ENCODE measurements around the gene EYS.

The EYS gene

GRCh38 chr6:64930681-64931080 lies 776.3 kb downstream of the EYS start:
- no peak for DNase-seq
- no peak overlapping the region for H3K27ac Mint-ChIP-seq
- no peaks in the 10 kb centered on the region for H3K27me3 Mint-ChIP-seq
- H3K9me3 Mint-ChIP-seq: peaks cover 2% of the 10 kb centered on the region
- no peaks in the 10 kb centered on the region for H3K4me1 Mint-ChIP-seq
- CTCF ChIA-PET: no interaction called here
- H3K36me3 Mint-ChIP-seq: no peaks in the 10 kb centered on the region
- H3K4me3 Mint-ChIP-seq: no peak overlapping the region

- Mint-ChIP-seq H3K27ac (no peak overlapping the region), H3K36me3 (no peaks in the 10 kb centered on the region), H3K4me1 (no peaks in the 10 kb centered on the region)
Measured at GRCh38 chr6:64926051-64926450, 781.0 kb downstream of the EYS start.

DNA sequence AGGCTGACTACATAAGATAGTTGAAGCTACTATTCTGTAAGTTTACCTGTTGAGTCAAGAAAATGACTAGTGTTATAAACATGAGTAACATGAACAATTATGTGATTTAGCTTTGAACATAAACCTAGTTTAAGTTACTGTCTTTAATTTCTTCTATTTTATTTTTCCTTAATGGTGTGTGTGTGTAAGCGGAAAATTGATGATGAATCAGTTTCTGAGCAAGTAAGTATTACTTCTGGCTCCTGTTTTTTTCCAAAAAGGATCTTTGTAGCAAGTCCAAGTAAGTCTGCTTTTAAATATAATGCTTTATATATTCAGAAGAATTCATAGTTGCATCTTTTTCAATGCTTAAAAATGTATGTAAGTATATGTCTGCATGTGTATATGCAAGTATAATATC lies 786.8 kb downstream of the EYS start:
- CTCF ChIA-PET: no interaction called here
- H3K36me3 Mint-ChIP-seq: no peaks in the 10 kb centered on the region
- H3K4me3 Mint-ChIP-seq: no peak overlapping the region
- H3K4me1 Mint-ChIP-seq: no peaks in the 10 kb centered on the region
- no peaks in the 10 kb centered on the region for H3K27me3 Mint-ChIP-seq
- peaks cover 19% of the 10 kb centered on the region for H3K9me3 Mint-ChIP-seq
- H3K27ac Mint-ChIP-seq: no peak overlapping the region
- DNase-seq: no peak

More at GRCh38 chr6:64926051-64926450, 781.0 kb downstream of the EYS start:
- Mint-ChIP-seq H3K4me3 (no peak overlapping the region), H3K9me3 (peaks cover 15% of the 10 kb centered on the region), H3K27me3 (no peaks in the 10 kb centered on the region)
- CTCF ChIA-PET: no interaction called here
- no peak for DNase-seq

DNA sequence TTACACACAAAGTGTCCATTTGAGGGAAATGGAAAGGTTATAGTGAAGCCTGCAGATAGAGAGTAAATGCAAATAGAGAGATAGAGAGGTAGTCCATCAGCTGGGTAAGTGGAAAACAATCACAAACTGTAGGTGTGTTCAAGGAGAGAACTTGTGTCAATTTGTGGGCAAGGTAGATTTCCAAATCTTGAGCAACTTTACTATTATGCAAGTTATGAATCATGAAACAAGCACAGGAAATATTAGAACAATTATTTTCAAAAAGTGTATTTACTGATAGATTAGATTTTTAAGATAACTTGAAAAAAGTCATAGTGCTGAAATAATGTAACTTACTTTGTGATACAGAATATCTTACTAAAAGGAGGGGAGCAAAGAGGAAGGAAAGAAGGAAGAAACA lies 792.9 kb downstream of the EYS start:
- Mint-ChIP-seq H3K36me3 (no peaks in the 10 kb centered on the region), H3K4me1 (no peaks in the 10 kb centered on the region), H3K4me3 (no peak overlapping the region), H3K27me3 (no peaks in the 10 kb centered on the region), H3K27ac (no peak overlapping the region), H3K9me3 (peaks cover 6% of the 10 kb centered on the region)
- CTCF ChIA-PET: no interaction called here
- DNase-seq: no peak

GRCh38 chr6:64912966-64913365 lies 794.1 kb downstream of the EYS start:
- Mint-ChIP-seq H3K4me3 (no peak overlapping the region), H3K27me3 (no peaks in the 10 kb centered on the region), H3K4me1 (no peaks in the 10 kb centered on the region), H3K36me3 (no peaks in the 10 kb centered on the region), H3K27ac (no peak overlapping the region), H3K9me3 (peaks cover 6% of the 10 kb centered on the region)
- no peak for DNase-seq
- CTCF ChIA-PET: no interaction called here

GRCh38 chr6:64908104-64908503 lies 798.9 kb downstream of the EYS start:
- Mint-ChIP-seq H3K9me3 (peaks cover 3% of the 10 kb centered on the region), H3K4me1 (no peaks in the 10 kb centered on the region), H3K36me3 (no peaks in the 10 kb centered on the region), H3K27me3 (no peaks in the 10 kb centered on the region), H3K27ac (no peak overlapping the region), H3K4me3 (no peak overlapping the region)
- no peak for DNase-seq
- CTCF ChIA-PET: no interaction called here

DNA sequence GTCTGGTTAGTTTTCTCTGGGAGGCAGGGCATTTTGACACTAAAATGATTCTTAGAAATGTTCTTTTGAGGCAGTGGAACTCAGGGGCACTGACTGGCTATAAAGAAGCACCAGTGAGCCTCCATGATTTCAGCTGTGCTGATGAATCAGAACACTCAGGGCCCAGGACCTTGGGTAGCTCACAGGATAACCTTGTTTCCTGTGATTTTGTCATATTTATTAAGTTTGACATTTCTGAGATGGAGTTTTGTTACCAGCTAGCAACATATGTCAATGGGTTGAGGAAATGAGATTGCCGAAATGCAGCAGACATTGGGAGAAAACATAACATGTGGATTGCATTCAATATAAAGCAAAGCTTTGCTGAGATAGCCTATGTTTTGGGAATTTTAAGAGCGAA lies 802.4 kb downstream of the EYS start:
- Mint-ChIP-seq H3K4me3 (no peak overlapping the region), H3K9me3 (peaks cover 3% of the 10 kb centered on the region), H3K36me3 (no peaks in the 10 kb centered on the region), H3K27me3 (no peaks in the 10 kb centered on the region), H3K4me1 (no peaks in the 10 kb centered on the region), H3K27ac (no peak overlapping the region)
- CTCF ChIA-PET: no interaction called here
- DNase-seq: no peak

DNA sequence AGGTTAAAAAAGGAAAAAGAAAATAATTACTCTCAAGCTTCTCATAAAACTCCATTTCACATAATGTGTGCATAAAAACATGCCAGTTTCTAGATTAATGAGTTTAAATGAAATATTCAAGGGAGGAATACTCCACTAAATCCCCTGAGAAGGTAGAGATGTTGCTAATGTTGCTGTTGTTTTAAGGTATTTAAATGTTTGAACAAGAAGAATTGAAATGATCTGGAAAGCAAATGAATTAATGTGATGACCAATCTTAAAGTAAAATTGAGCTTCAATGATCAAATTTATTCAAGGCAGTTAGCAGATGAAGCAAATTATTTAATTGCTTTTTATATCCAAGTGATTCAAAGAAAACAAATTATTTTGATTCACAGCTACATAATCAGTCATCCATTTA lies 804.4 kb downstream of the EYS start:
- no peak overlapping the region for H3K4me3 Mint-ChIP-seq

GRCh38 chr6:64896939-64897338 lies 810.1 kb downstream of the EYS start:
- DNase-seq: no peak
- no peaks in the 10 kb centered on the region for H3K27me3 Mint-ChIP-seq
- H3K9me3 Mint-ChIP-seq: peaks cover 9% of the 10 kb centered on the region
- no peak overlapping the region for H3K4me3 Mint-ChIP-seq
- H3K36me3 Mint-ChIP-seq: no peaks in the 10 kb centered on the region
- H3K4me1 Mint-ChIP-seq: no peaks in the 10 kb centered on the region
- CTCF ChIA-PET: no interaction called here
- H3K27ac Mint-ChIP-seq: no peak overlapping the region

More for the DNA sequence above, 804.4 kb downstream of the EYS start:
- H3K36me3 Mint-ChIP-seq: no peaks in the 10 kb centered on the region
- no peaks in the 10 kb centered on the region for H3K4me1 Mint-ChIP-seq
- peaks cover 7% of the 10 kb centered on the region for H3K9me3 Mint-ChIP-seq
- CTCF ChIA-PET: no interaction called here
- DNase-seq: no peak
- no peak overlapping the region for H3K27ac Mint-ChIP-seq
- no peaks in the 10 kb centered on the region for H3K27me3 Mint-ChIP-seq

DNA sequence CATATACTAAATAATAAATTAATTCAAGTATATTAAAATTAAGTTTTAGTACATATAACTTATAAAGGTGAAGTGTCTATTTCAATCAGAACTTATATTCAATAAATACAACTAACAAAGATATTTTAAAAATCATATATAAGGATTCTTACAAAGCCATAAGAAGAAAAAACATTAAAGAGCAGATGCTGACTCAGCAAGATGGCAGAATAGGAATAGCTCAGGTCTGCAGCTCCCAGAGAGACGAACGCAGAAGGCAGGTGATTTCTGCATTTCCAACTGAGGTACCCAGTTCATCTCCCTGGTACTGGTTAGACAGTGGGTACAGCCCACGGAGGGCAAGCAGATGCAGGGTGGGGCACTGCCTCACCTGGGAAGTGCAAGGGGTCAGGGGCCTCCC lies 811.1 kb downstream of the EYS start:
- Mint-ChIP-seq H3K4me1 (no peaks in the 10 kb centered on the region), H3K27ac (no peak overlapping the region), H3K9me3 (peaks cover 9% of the 10 kb centered on the region), H3K27me3 (no peaks in the 10 kb centered on the region), H3K36me3 (no peaks in the 10 kb centered on the region), H3K4me3 (no peak overlapping the region)
- CTCF ChIA-PET: no interaction called here
- no peak for DNase-seq

- no peak overlapping the region for H3K27ac Mint-ChIP-seq
- H3K4me3 Mint-ChIP-seq: no peak overlapping the region
- DNase-seq: no peak
- CTCF ChIA-PET: no interaction called here
- no peaks in the 10 kb centered on the region for H3K9me3 Mint-ChIP-seq
- H3K27me3 Mint-ChIP-seq: no peaks in the 10 kb centered on the region
- no peaks in the 10 kb centered on the region for H3K36me3 Mint-ChIP-seq
- no peaks in the 10 kb centered on the region for H3K4me1 Mint-ChIP-seq
Measured at GRCh38 chr6:64890609-64891008, 816.4 kb downstream of the EYS start.

GRCh38 chr6:64889144-64889543 lies 817.9 kb downstream of the EYS start:
- no peaks in the 10 kb centered on the region for H3K9me3 Mint-ChIP-seq
- no peaks in the 10 kb centered on the region for H3K4me1 Mint-ChIP-seq
- DNase-seq: no peak
- CTCF ChIA-PET: no interaction called here
- no peaks in the 10 kb centered on the region for H3K36me3 Mint-ChIP-seq
- H3K27me3 Mint-ChIP-seq: no peaks in the 10 kb centered on the region
- H3K27ac Mint-ChIP-seq: no peak overlapping the region
- H3K4me3 Mint-ChIP-seq: no peak overlapping the region

GRCh38 chr6:64874776-64875175 lies 832.2 kb downstream of the EYS start:
- Mint-ChIP-seq H3K4me3 (no peak overlapping the region), H3K4me1 (no peaks in the 10 kb centered on the region), H3K36me3 (no peaks in the 10 kb centered on the region), H3K9me3 (no peaks in the 10 kb centered on the region), H3K27ac (no peak overlapping the region), H3K27me3 (no peaks in the 10 kb centered on the region)
- no peak for DNase-seq
- CTCF ChIA-PET: no interaction called here

- no peak overlapping the region for H3K27ac Mint-ChIP-seq
- CTCF ChIA-PET: no interaction called here
Measured at GRCh38 chr6:64872633-64873032, 834.4 kb downstream of the EYS start.

GRCh38 chr6:64861039-64861651 lies 845.9 kb downstream of the EYS start:
- no peaks in the 10 kb centered on the region for H3K4me1 Mint-ChIP-seq
- CTCF ChIA-PET: no interaction called here
- no peaks in the 10 kb centered on the region for H3K27me3 Mint-ChIP-seq
- no peak overlapping the region for H3K27ac Mint-ChIP-seq
- peaks cover 7% of the 10 kb centered on the region for H3K9me3 Mint-ChIP-seq
- DNase-seq: no peak
- H3K4me3 Mint-ChIP-seq: no peak overlapping the region
- H3K36me3 Mint-ChIP-seq: no peaks in the 10 kb centered on the region

More at GRCh38 chr6:64872633-64873032, 834.4 kb downstream of the EYS start:
- Mint-ChIP-seq H3K4me1 (no peaks in the 10 kb centered on the region), H3K9me3 (peaks cover 2% of the 10 kb centered on the region), H3K36me3 (no peaks in the 10 kb centered on the region), H3K27me3 (no peaks in the 10 kb centered on the region), H3K4me3 (no peak overlapping the region)
- no peak for DNase-seq

DNA sequence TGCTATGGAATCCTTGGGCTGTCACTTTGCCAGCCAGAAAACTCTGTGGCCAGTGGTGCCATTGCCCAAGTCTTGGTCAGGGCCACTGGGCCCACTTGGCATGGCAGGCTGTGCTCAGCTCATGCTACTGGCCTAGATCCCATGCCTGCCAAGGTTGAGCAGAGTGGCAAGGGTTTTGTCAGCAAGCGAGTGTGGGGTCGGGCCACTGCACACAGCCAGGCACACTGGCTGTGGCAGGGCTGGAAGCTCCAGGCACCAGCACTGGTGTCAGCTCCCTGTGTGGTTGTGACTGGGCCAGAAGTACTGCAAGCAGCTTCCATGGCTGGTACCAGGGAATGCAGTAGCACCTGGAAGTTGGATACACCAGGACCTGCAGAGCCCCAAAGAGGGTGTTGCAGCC lies 846.8 kb downstream of the EYS start:
- Mint-ChIP-seq H3K27ac (no peak overlapping the region), H3K36me3 (no peaks in the 10 kb centered on the region), H3K4me3 (no peak overlapping the region), H3K9me3 (peaks cover 8% of the 10 kb centered on the region), H3K4me1 (no peaks in the 10 kb centered on the region), H3K27me3 (no peaks in the 10 kb centered on the region)
- DNase-seq: no peak
- CTCF ChIA-PET: no interaction called here

Measured in activated naive CD4-positive, alpha-beta T cell treated with anti-CD3 and anti-CD28 coated beads, Interleukin-2, amount 10 ng/mL, durations not matched to agents 7 days and 5 days (primary cell).